Neural progenitor cell (in vitro differentiated cells): ENCODE measurements around the gene TMEM121. TPM values are rescaled to one million over a fixed set of nuclear protein-coding genes. Genes with fewer than 3 reads are reported as not detected.
"Not testable (repeated sequence)": the region's sequence is repeated elsewhere in the genome, so short reads cannot be mapped to it uniquely, and the experiment has no call there.

Source experiments
- DNase-seq: peaks from one replicate; pipeline ENCODE4 v3.0.0-alpha.2; 2016; ENCODE audit warnings: low spot score
- H2AFZ ChIP-seq: fragments of 200-600 bp; sonication (generic); replicated peaks from 2 replicates; pipeline ENCODE4 v1.6.1; 2016; ENCODE audit warnings: antibody characterized with exemption
- H3F3A ChIP-seq: fragments of 200-600 bp; sonication (generic); 2 replicates; pipeline ENCODE4 v1.6.1; 2016; ENCODE audit warnings: antibody characterized with exemption, low read depth
- H3K27ac ChIP-seq: fragments of 200-600 bp; sonication (generic); 2 replicates; pipeline ENCODE4 v1.5.1; 2016; ENCODE audit warnings: mild to moderate bottlenecking
- H3K27me3 ChIP-seq: fragments of 200-600 bp; sonication (generic); 2 replicates; pipeline ENCODE4 v1.6.1; 2016; ENCODE audit warnings: mild to moderate bottlenecking, moderate library complexity
- H3K36me3 ChIP-seq: fragments of 200-600 bp; sonication (generic); 2 replicates; pipeline ENCODE4 v1.5.1; 2016
- H3K4me1 ChIP-seq: fragments of 200-600 bp; sonication (generic); 2 replicates; pipeline ENCODE4 v1.6.1; 2016; ENCODE audit warnings: mixed run types
- H3K4me2 ChIP-seq: fragments of 200-600 bp; sonication (generic); 2 replicates; pipeline ENCODE4 v1.6.1; 2016
- H3K4me3 ChIP-seq: fragments of 200-600 bp; sonication (generic); 2 replicates; pipeline ENCODE4 v1.5.1; 2016
- H3K79me2 ChIP-seq: fragments of 200-600 bp; sonication (generic); 2 replicates; pipeline ENCODE4 v1.6.1; 2016; ENCODE audit warnings: low read depth
- H3K9ac ChIP-seq: fragments of 200-600 bp; sonication (generic); 2 replicates; pipeline ENCODE4 v1.6.1; 2016
- H3K9me3 ChIP-seq: fragments of 200-600 bp; sonication (generic); 2 replicates; pipeline ENCODE4 v1.5.1; 2016; ENCODE audit warnings: low read depth
- H4K20me1 ChIP-seq: fragments of 200-600 bp; sonication (generic); 2 replicates; pipeline ENCODE4 v1.6.1; 2016; ENCODE audit warnings: low read depth
- H3K27ac Mint-ChIP-seq: 3 replicates; pipeline ENCODE4 v1.8.0; 2021; ENCODE audit warnings: mixed read lengths
- H3K27me3 Mint-ChIP-seq: 2 replicates; pipeline ENCODE4 v1.8.0; 2022; ENCODE audit warnings: low read depth, mild to moderate bottlenecking, inconsistent platforms, moderate library complexity, mixed read lengths; ENCODE audit not compliant: insufficient read depth
- H3K36me3 Mint-ChIP-seq: 3 replicates; pipeline ENCODE4 v1.8.0; 2021; ENCODE audit warnings: mixed read lengths
- H3K4me1 Mint-ChIP-seq: 3 replicates; pipeline ENCODE4 v1.8.0; 2021; ENCODE audit warnings: mixed read lengths
- H3K4me3 Mint-ChIP-seq: 3 replicates; pipeline ENCODE4 v1.8.0; 2021; ENCODE audit warnings: mild to moderate bottlenecking, moderate library complexity, mixed read lengths
- H3K9me3 Mint-ChIP-seq: 3 replicates; pipeline ENCODE4 v1.8.0; 2020; ENCODE audit warnings: mixed read lengths
- EZH2 ChIP-seq: fragments of 200-600 bp; sonication (generic); IDR thresholded peaks from 2 replicates; pipeline ENCODE4 v1.6.1; 2017; ENCODE audit warnings: antibody characterized with exemption, mild to moderate bottlenecking, moderate library complexity
- EZH2phosphoT487 ChIP-seq: fragments of 200-600 bp; sonication (generic); IDR thresholded peaks from 2 replicates; pipeline ENCODE4 v1.6.1; 2017; ENCODE audit warnings: antibody characterized with exemption
- total RNA-seq: library from RNA; depleted of rRNA; stranded (reverse); fragments of >200 nt; gene quantifications from 2 replicates; pipeline ENCODE4 v1.2.3, GENCODE V29; 2015; ENCODE audit warnings: low replicate concordance
- TF ChIP-seq, protein P1 (sequence below): fragments of 200-600 bp; sonication (generic); IDR thresholded peaks from 2 replicates; pipeline ENCODE4 v1.5.1; 2017; ENCODE audit warnings: antibody characterized with exemption, mild to moderate bottlenecking

The TMEM121 gene
- total RNA-seq, 1 donor from 2014 or later: 0.90 TPM

DNA sequence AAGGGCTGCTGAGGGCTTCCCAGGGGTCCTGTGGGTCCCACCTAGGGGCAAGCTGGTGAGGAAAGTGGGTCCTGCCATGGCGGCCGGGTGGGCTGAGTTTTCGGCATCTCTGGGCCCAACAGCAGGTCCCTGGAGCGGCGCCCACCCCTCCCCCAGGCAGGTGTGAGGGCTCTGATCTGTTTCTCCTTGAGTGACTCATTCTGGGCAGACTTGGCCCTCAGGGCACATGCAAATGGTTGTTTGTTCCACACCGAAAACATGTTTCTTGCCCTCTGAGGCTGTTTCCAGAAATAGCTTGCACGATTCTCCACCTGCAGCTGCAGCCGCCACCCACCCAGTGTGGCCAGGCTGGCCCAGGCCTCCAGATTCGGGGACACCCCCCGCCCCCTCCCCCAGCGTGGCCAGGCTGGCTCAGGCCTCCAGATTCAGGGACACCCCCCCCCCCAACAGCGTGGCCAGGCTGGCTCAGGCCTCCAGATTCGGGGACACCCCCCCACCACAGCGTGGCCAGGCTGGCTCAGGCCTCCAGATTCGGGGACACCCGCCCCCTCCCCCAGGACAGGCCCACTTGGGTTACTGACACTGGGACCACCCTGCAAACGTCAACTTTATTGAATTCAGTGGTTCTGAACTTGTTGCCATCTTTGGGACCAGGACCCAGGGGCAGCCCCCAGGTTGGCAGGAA, 48.8 kb downstream of the TMEM121 start:
- H3K79me2 ChIP-seq: not testable (repeated sequence)

DNA sequence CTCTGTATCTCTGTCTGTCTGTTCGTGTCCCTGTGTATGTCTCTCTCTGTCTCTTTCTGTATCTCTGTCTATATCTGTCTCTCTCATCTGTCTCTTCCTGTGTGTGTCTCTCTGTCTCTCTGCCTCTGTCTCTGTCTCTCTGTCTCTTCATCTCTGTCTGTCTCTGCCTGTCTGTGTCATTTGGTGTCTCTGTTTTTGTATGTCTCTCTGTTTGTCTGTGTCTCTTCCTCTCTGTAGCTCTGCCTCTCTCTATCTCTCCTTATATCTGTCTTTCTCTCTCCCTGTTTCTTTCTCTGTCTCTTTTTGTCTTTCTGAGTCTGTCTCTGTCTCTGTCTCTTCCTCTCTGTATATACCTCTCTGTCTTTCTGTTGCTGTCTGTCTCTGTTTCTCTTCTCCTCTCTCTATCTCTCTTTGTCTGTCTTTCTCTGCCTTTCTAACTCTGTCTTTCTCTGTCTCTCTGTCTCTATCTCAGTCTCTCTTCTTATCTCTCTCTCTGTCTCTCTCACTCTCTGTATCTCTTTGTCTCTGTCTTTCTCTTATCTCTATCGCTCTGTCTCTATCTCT, 50.2 kb downstream of the TMEM121 start:
- Histone ChIP-seq H3K79me2 (no peaks in the 10 kb centered on the region), H4K20me1 (no peaks in the 10 kb centered on the region), H3K27me3 (no peaks in the 10 kb centered on the region), H3K27ac (no peak overlapping the region), H3K4me2 (no peak overlapping the region), H3K36me3 (no peaks in the 10 kb centered on the region), H3K9ac (no peak overlapping the region), H2AFZ (no peak overlapping the region), H3K4me3 (no peak overlapping the region), H3F3A (peaks cover 17% of the 10 kb centered on the region), H3K9me3 (peaks cover 17% of the 10 kb centered on the region), H3K4me1 (no peaks in the 10 kb centered on the region)
- H3K27ac Mint-ChIP-seq: no peak overlapping the region
- no peaks in the 10 kb centered on the region for H3K4me1 Mint-ChIP-seq
- no peaks in the 10 kb centered on the region for H3K36me3 Mint-ChIP-seq
- H3K27me3 Mint-ChIP-seq: peaks cover 3% of the 10 kb centered on the region
- TF ChIP-seq, protein P1, sequence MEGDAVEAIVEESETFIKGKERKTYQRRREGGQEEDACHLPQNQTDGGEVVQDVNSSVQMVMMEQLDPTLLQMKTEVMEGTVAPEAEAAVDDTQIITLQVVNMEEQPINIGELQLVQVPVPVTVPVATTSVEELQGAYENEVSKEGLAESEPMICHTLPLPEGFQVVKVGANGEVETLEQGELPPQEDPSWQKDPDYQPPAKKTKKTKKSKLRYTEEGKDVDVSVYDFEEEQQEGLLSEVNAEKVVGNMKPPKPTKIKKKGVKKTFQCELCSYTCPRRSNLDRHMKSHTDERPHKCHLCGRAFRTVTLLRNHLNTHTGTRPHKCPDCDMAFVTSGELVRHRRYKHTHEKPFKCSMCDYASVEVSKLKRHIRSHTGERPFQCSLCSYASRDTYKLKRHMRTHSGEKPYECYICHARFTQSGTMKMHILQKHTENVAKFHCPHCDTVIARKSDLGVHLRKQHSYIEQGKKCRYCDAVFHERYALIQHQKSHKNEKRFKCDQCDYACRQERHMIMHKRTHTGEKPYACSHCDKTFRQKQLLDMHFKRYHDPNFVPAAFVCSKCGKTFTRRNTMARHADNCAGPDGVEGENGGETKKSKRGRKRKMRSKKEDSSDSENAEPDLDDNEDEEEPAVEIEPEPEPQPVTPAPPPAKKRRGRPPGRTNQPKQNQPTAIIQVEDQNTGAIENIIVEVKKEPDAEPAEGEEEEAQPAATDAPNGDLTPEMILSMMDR: no peak
- no peak for TF ChIP-seq EZH2
- TF ChIP-seq EZH2phosphoT487: no peak
- H3K9me3 Mint-ChIP-seq: peaks cover 36% of the 10 kb centered on the region
- DNase-seq: no peak
- no peak overlapping the region for H3K4me3 Mint-ChIP-seq

More for the DNA sequence above, 48.8 kb downstream of the TMEM121 start:
- not testable (repeated sequence) for H3K4me3 ChIP-seq, DNase-seq, H3K36me3 Mint-ChIP-seq, H3K4me1 Mint-ChIP-seq, H3K4me3 Mint-ChIP-seq, H3K27me3 Mint-ChIP-seq, H3K36me3 ChIP-seq, H3K27ac ChIP-seq, H2AFZ ChIP-seq, H3K9ac ChIP-seq, H4K20me1 ChIP-seq, H3K27ac Mint-ChIP-seq, H3K27me3 ChIP-seq, H3K4me2 ChIP-seq, H3K4me1 ChIP-seq
- Histone ChIP-seq H3K9me3 (peaks cover 17% of the 10 kb centered on the region), H3F3A (peaks cover 20% of the 10 kb centered on the region)
- H3K9me3 Mint-ChIP-seq: peaks cover 36% of the 10 kb centered on the region

DNA sequence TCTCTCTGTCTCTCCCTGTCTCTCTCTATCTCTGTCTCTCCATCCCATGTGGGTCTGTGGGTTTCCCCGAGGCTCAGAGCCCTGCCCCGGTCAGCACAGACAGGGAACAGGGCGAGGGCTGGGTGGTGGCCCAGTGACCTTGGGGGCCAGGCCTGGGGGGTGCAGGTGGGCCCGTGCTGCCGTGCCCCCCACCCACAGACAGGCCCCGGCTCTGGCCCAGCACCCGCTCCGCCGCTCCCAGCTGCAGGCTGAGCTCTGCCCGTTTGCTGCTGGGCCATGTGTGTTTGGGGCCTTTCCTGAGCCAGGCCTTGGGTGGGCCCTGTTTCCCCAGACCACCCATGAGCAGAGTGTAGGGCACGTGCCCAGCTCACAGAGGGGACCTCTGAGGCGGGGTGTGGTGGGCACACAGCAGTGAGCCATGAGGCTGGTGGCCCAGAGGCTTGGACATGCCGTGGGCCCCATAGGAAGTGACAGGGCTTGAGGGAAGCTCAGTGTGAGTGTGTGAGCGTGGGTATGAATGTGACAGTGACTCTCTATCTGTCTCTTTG, 51.0 kb downstream of the TMEM121 start:
- H3K9ac ChIP-seq: no peak overlapping the region
- Mint-ChIP-seq H3K4me3 (no peak overlapping the region), H3K9me3 (peaks cover 37% of the 10 kb centered on the region), H3K27ac (no peak overlapping the region), H3K36me3 (no peaks in the 10 kb centered on the region), H3K27me3 (peaks cover 3% of the 10 kb centered on the region), H3K4me1 (no peaks in the 10 kb centered on the region)
- H3K27ac ChIP-seq: no peak overlapping the region
- peaks cover 17% of the 10 kb centered on the region for H3K9me3 ChIP-seq
- no peaks in the 10 kb centered on the region for H3K4me1 ChIP-seq
- H3K4me2 ChIP-seq: no peak overlapping the region
- no peaks in the 10 kb centered on the region for H3K36me3 ChIP-seq
- H3K79me2 ChIP-seq: no peaks in the 10 kb centered on the region
- peaks cover 17% of the 10 kb centered on the region for H3F3A ChIP-seq
- H3K27me3 ChIP-seq: no peaks in the 10 kb centered on the region
- H4K20me1 ChIP-seq: no peaks in the 10 kb centered on the region
- no peak for TF ChIP-seq EZH2
- no peak overlapping the region for H3K4me3 ChIP-seq
- DNase-seq: no peak
- H2AFZ ChIP-seq: no peak overlapping the region

DNA sequence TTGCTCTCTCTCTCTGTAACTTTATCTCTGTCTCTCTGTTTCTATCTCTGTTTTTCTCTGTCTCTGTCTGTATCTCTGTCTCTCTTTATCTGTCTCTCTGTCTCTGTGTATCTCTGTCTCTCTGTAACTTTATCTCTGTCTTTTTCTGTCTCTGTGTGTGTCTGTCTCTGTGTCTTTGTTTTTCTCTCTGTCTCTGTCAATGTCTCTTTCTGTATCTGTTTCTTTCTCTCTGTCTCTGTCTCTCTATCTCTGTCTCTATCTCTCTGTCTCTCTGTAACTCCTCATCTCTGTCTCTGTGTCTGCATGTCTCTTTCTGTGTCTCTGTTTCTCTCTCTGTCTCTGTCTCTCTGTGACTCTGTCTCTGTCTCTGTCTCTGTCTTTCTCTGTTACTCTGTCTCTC, 51.7 kb downstream of the TMEM121 start:
- Histone ChIP-seq H3K4me3 (no peak overlapping the region), H3K4me2 (no peak overlapping the region), H3F3A (peaks cover 17% of the 10 kb centered on the region), H3K27me3 (no peaks in the 10 kb centered on the region), H3K9me3 (peaks cover 17% of the 10 kb centered on the region), H4K20me1 (no peaks in the 10 kb centered on the region), H2AFZ (no peak overlapping the region), H3K4me1 (no peaks in the 10 kb centered on the region), H3K36me3 (no peaks in the 10 kb centered on the region), H3K9ac (no peak overlapping the region), H3K27ac (no peak overlapping the region), H3K79me2 (no peaks in the 10 kb centered on the region)
- Mint-ChIP-seq H3K4me3 (no peak overlapping the region), H3K36me3 (peaks cover 2% of the 10 kb centered on the region), H3K27ac (no peak overlapping the region), H3K4me1 (no peaks in the 10 kb centered on the region), H3K9me3 (peaks cover 40% of the 10 kb centered on the region), H3K27me3 (peaks cover 7% of the 10 kb centered on the region)
- no peak for DNase-seq
- TF ChIP-seq EZH2phosphoT487 (no peak), EZH2 (no peak)
- TF ChIP-seq, protein P1: no peak

DNA sequence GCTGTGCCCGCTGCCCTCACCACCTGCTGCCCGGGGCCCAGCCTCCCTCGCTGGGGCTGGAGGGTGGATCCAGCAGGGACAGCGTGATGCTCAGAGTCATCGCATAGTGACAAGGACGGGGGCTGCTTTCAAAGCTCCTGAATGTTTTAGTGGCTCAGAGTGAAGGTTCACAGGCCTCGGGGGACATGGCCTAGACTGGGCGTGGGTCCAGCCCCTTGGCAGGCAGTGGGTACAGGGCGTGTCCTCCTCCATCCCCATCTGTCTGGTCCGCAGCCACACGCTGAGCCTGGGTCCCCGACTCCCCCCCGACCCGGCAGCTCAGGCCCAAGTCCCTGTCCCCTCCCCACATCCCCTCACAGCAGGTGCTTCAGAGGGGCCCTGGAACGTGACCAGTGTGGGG, 52.8 kb downstream of the TMEM121 start:
- not testable (repeated sequence) for H3K27ac Mint-ChIP-seq, H3K4me3 Mint-ChIP-seq, H2AFZ ChIP-seq, H3K4me1 ChIP-seq, H3K4me3 ChIP-seq, H3K27me3 ChIP-seq, H3K36me3 Mint-ChIP-seq, H3K36me3 ChIP-seq, DNase-seq, H4K20me1 ChIP-seq, H3K4me1 Mint-ChIP-seq, H3K27me3 Mint-ChIP-seq, H3K27ac ChIP-seq, H3K79me2 ChIP-seq, H3K9ac ChIP-seq, H3K4me2 ChIP-seq
- Histone ChIP-seq H3F3A (peaks cover 17% of the 10 kb centered on the region), H3K9me3 (peaks cover 17% of the 10 kb centered on the region)
- peaks cover 34% of the 10 kb centered on the region for H3K9me3 Mint-ChIP-seq
